Measurements from ENCODE around the gene CRLF3.
"Not testable (repeated sequence)": the region's sequence is repeated elsewhere in the genome, so short reads cannot be mapped to it uniquely, and the experiment has no call there.

Gene CRLF3

GRCh38 chr17:30734153-30734552, 90.3 kb downstream of the CRLF3 start:
- DNase-seq (ENCODE audit: low read depth); H3K9me3 ChIP-seq (ENCODE audit: control insufficient read depth, low read length); H3K36me3 ChIP-seq (ENCODE audit: control insufficient read depth, insufficient read depth, low read length, severe bottlenecking); H3K4me1 ChIP-seq (ENCODE audit: control insufficient read depth, insufficient read depth, low read length); H3K9ac ChIP-seq (ENCODE audit: low read length); H3K27me3 ChIP-seq (replicated peaks; ENCODE audit: control insufficient read depth, insufficient read depth, low read length): not testable (repeated sequence)
- peak overlapping the region; percentile 12 for H3K4me3 ChIP-seq (ENCODE audit: low read length)

All from adipocyte (in vitro differentiated cells).